ENCODE data around the gene GLDC. TPM values are rescaled to one million over a fixed set of nuclear protein-coding genes. Genes with fewer than 3 reads are reported as not detected.

The GLDC gene
- total and polyA plus RNA-seq, 12 donors: 0.03 TPM; not detected in 11

GRCh38 chr9:6634444-6634843 is 11.1 kb downstream of the GLDC start:
- no peaks in the 10 kb centered on the region for H3K4me1 ChIP-seq
- H3K27ac ChIP-seq: no peak overlapping the region
- TF ChIP-seq CTCF (IDR thresholded peaks at IDR 0.05): no peak
- ATAC-seq: no peak
- H3K27me3 ChIP-seq: peaks cover 0 to 23% (median 7%) of the 10 kb centered on the region in 7 donors
- no peaks in the 10 kb centered on the region for H3K36me3 ChIP-seq
- 81 to 92% methylated on average over 7 of the region's 7 CpGs for WGBS, 2 donors
- no peak overlapping the region for H3K4me3 ChIP-seq
- intact Hi-C loops (cut with DNase I): no loop called here
- no peak for DNase-seq
- H3K9me3 ChIP-seq: no peaks in the 10 kb centered on the region

GRCh38 chr9:6633378-6633777 is 12.2 kb downstream of the GLDC start:
- Histone ChIP-seq H3K4me3 (no peak overlapping the region), H3K36me3 (no peaks in the 10 kb centered on the region), H3K9me3 (no peaks in the 10 kb centered on the region), H3K4me1 (no peaks in the 10 kb centered on the region), H3K27me3 (peaks cover 0 to 23% (median 7%) of the 10 kb centered on the region in 7 donors), H3K27ac (no peak overlapping the region)
- TF ChIP-seq CTCF (IDR thresholded peaks at IDR 0.05): no peak
- ATAC-seq: no peak
- 73 to 80% methylated on average over 3 of the region's 3 CpGs for WGBS, 2 donors
- no peak for DNase-seq
- intact Hi-C loops (cut with DNase I): no loop called here

- 80 to 84% methylated on average over 19 of the region's 19 CpGs for WGBS, 2 donors
- H3K27ac ChIP-seq: no peak overlapping the region
- no peaks in the 10 kb centered on the region for H3K4me1 ChIP-seq
- no peak overlapping the region for H3K4me3 ChIP-seq
- intact Hi-C loops (cut with DNase I): no loop called here
- TF ChIP-seq CTCF (IDR thresholded peaks at IDR 0.05): no peak
- H3K36me3 ChIP-seq: no peaks in the 10 kb centered on the region
- ATAC-seq (no peak), DNase-seq (no peak)
- H3K9me3 ChIP-seq: no peaks in the 10 kb centered on the region
- peaks cover 0 to 23% (median 7%) of the 10 kb centered on the region in 7 donors for H3K27me3 ChIP-seq
Observed at GRCh38 chr9:6632516-6633183, 12.9 kb downstream of the GLDC start.

GRCh38 chr9:6631207-6631512 is 14.4 kb downstream of the GLDC start:
- no peak for ATAC-seq
- WGBS, 2 donors: 71 to 81% methylated on average over 4 of the region's 4 CpGs
- intact Hi-C loops (cut with DNase I): no loop called here

More at GRCh38 chr9:6631207-6631512, 14.4 kb downstream of the GLDC start:
- Histone ChIP-seq H3K4me3 (no peak overlapping the region), H3K27me3 (peaks cover 0 to 18% (median 8%) of the 10 kb centered on the region in 7 donors), H3K4me1 (no peaks in the 10 kb centered on the region), H3K27ac (no peak overlapping the region), H3K9me3 (no peaks in the 10 kb centered on the region), H3K36me3 (no peaks in the 10 kb centered on the region)
- no peak for DNase-seq
- no peak for TF ChIP-seq CTCF (IDR thresholded peaks at IDR 0.05)
